ENCODE data around the gene BIK. TPM values are rescaled to one million over a fixed set of nuclear protein-coding genes. Genes with fewer than 3 reads are reported as not detected.
"Not testable (repeated sequence)": the region's sequence is repeated elsewhere in the genome, so short reads cannot be mapped to it uniquely, and the experiment has no call there.

The BIK gene
- total RNA-seq, 1 donor from 2014 or later = 1.6 TPM

DNA sequence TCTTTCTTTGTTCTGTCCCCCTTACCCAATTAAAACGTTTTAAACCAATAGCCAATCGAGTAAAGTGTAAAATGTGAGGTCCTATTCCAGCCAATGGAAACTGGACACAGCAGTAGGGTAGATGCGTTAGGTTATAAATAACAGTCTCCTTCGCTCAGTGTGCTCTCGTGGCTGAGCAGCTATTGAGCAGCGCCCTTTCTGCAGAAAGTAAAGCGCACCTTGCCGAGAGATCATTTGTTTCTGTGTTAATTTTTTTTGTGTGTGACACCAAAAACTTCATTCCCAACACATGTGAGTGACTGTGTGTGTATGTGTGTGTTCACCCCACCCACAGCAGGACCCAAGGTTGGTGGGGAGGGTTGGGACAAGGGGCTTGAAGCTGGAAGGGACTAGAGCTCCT, 14.1 kb upstream of the BIK start:
- intact Hi-C loops (cut with DNase I) = no loop called here
- no peak for ATAC-seq

DNA sequence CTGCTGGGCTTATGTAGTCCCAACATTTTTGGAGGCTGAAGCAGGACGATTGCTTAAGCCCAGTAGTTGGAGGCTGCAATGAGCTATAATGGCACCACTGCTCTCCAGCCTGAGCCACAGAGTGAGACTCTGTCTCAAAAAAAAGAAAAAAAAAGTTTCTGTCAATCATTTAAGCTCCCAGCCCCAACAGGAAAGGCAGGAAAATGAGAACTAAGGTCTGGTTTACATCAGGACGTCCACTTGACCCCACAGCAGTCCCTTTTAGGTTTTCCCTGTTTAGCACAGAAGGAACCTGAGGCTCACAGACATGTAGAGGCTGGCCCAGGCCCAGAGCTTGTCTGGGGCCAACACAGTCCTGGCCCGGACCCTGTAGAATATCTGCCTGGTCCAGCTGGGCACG, 12.2 kb upstream of the BIK start:
- intact Hi-C loops (cut with DNase I) = no loop called here
- H3K27me3 ChIP-seq (ENCODE audit: low read depth) = no peaks in the 10 kb centered on the region
- H3K36me3 ChIP-seq = no peaks in the 10 kb centered on the region
- H3K4me1 ChIP-seq = peaks cover 5% of the 10 kb centered on the region
- DNase-seq (no peak), ATAC-seq (no peak)
- H3K4me3 ChIP-seq = no peak overlapping the region
- peaks cover 5% of the 10 kb centered on the region for H3K9me3 ChIP-seq
- TF ChIP-seq, protein P1, sequence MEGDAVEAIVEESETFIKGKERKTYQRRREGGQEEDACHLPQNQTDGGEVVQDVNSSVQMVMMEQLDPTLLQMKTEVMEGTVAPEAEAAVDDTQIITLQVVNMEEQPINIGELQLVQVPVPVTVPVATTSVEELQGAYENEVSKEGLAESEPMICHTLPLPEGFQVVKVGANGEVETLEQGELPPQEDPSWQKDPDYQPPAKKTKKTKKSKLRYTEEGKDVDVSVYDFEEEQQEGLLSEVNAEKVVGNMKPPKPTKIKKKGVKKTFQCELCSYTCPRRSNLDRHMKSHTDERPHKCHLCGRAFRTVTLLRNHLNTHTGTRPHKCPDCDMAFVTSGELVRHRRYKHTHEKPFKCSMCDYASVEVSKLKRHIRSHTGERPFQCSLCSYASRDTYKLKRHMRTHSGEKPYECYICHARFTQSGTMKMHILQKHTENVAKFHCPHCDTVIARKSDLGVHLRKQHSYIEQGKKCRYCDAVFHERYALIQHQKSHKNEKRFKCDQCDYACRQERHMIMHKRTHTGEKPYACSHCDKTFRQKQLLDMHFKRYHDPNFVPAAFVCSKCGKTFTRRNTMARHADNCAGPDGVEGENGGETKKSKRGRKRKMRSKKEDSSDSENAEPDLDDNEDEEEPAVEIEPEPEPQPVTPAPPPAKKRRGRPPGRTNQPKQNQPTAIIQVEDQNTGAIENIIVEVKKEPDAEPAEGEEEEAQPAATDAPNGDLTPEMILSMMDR (IDR thresholded peaks at IDR 0.05) = no peak
- H3K27ac ChIP-seq = no peak overlapping the region

More for the DNA sequence above, 14.1 kb upstream of the BIK start:
- no peaks in the 10 kb centered on the region for H3K27me3 ChIP-seq (ENCODE audit: low read depth)
- no peak overlapping the region for H3K27ac ChIP-seq
- H3K4me3 ChIP-seq = no peak overlapping the region
- peaks cover 5% of the 10 kb centered on the region for H3K9me3 ChIP-seq
- TF ChIP-seq, protein P1 (IDR thresholded peaks at IDR 0.05) = no peak
- H3K4me1 ChIP-seq = peaks cover 5% of the 10 kb centered on the region
- DNase-seq = no peak
- H3K36me3 ChIP-seq = no peaks in the 10 kb centered on the region

DNA sequence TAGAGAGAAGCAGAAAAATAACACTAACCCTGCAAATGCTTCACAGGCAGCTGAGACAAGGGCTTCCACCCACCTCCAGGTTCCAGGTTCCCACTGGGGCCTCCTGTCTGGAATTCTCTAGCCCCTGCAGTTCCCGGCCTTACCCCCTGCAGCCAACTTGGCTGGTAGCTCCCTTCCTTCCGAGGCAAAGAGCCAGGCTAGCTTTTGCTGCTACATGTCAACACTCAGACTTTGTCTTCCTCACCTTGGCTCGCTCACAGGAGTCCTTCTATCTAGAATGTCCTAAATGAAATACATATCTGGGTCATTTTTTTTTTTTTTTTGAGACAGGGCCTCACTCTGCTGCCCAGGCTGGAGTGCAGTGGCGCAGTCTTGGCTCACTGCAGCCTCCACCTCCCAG, 11.5 kb upstream of the BIK start:
- Histone ChIP-seq H3K36me3 (no peaks in the 10 kb centered on the region), H3K27ac (no peak overlapping the region), H3K27me3 (ENCODE audit: low read depth) (no peaks in the 10 kb centered on the region), H3K9me3 (peaks cover 5% of the 10 kb centered on the region), H3K4me1 (peaks cover 10% of the 10 kb centered on the region), H3K4me3 (no peak overlapping the region)
- TF ChIP-seq, protein P1 (IDR thresholded peaks at IDR 0.05) = no peak
- no peak for DNase-seq
- ATAC-seq = no peak
- intact Hi-C loops (cut with DNase I) = no loop called here

DNA sequence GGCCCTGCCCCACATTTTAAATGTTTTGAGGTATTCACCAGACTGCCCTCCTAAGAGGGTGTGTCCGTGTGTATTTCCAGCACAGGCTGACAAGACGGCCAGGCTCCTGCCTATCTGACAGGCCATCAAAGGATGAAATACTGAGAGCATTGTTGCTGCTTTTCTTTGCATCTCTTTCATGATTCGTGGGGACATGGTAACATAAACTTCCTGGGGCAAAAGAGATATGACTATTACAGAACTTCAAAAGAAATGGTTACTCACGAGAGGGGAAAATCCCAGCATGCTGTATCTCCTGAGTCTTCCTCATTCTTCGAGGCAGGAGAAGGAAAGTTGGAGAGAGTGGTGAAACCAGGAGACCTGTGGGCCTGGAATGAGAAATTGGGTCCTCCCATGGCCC, 10.3 kb upstream of the BIK start:
- H3K9me3 ChIP-seq = peaks cover 5% of the 10 kb centered on the region
- ATAC-seq (no peak), DNase-seq (no peak)
- peaks cover 14% of the 10 kb centered on the region for H3K4me1 ChIP-seq
- TF ChIP-seq, protein P1 (IDR thresholded peaks at IDR 0.05) = no peak
- intact Hi-C loops (cut with DNase I) = no loop called here
- H3K36me3 ChIP-seq = no peaks in the 10 kb centered on the region
- no peak overlapping the region for H3K27ac ChIP-seq
- no peaks in the 10 kb centered on the region for H3K27me3 ChIP-seq (ENCODE audit: low read depth)
- no peak overlapping the region for H3K4me3 ChIP-seq

DNA sequence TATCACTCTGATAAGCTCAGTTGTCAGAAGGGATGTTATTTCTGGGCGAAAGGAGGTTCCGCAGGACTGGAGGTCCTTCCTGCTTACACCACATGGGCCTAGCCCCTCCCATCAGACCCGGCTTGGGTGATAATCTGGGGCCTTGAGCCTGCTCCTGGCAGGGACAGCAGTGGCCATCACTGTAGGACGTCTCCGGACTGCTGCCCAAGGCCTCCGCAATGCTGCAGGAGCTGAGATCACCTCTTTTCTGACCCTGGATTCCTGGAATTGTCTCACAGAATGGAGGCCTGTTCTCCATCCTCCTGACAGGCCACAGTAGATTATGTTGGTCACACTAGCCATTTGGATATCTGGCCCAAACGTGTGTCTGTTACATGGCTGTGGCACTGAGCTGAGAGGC, 9.2 kb upstream of the BIK start:
- no peak overlapping the region for H3K4me3 ChIP-seq
- ATAC-seq = no peak
- intact Hi-C loops (cut with DNase I) = no loop called here
- H3K4me1 ChIP-seq = peaks cover 14% of the 10 kb centered on the region
- TF ChIP-seq, protein P1 (IDR thresholded peaks at IDR 0.05) = no peak
- H3K36me3 ChIP-seq = no peaks in the 10 kb centered on the region
- H3K27ac ChIP-seq = no peak overlapping the region
- DNase-seq = no peak
- H3K9me3 ChIP-seq = peaks cover 5% of the 10 kb centered on the region
- H3K27me3 ChIP-seq (ENCODE audit: low read depth) = no peaks in the 10 kb centered on the region

DNA sequence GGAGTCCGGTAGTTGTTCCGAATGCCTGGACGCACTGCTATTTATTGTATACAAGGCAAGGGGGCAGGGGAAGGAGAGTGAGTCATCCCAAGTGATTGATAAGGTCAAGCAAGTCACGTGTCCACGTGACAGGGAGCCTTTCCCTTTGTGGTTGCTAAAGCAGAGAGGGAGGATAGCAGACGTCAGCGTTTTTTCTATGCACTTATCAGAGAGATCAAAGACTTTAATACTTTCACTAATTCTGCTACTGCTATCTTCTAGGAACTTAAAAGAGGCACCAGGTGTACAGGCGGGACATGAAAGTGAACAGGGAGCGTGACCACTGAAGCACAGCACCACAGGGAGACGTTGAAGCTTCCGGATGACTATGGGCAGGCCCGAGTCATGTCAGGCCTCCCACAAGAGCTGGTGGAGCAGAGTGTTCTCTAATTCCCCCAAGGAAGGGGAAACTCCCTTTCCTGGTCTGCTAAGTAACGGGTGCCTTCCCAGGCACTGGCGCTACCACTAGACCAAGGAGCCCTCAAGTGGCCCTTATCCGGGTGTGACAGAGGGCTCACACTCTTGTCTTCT, 6.4 kb upstream of the BIK start:
- H3K9me3 ChIP-seq; intact Hi-C loops (cut with DNase I); H3K36me3 ChIP-seq; H3K4me3 ChIP-seq; H3K27me3 ChIP-seq (ENCODE audit: low read depth); DNase-seq: not testable (repeated sequence)
- peak; percentile 37 to 41 for ATAC-seq
- Histone ChIP-seq H3K4me1 (peaks cover 14% of the 10 kb centered on the region), H3K27ac (peak overlapping the region; percentile 46)

DNA sequence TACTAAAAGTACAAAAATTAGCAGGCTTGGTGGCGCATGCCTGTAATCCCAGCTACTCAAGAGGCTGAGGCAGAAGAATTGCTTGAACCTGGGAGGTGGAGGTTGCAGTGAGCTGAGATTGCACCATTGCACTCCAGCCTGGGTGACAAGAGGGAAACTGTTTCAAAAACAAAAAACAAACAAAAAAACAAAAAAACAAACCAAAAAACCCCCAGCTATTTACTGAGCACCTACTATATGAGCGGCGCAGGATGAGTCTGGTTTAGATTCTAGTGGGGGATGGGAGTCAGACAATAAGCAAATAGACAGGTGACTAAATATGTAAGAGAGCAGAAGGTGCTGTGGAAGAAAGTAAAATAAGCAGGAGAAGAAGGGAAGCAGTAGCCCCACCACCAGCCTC, 5.6 kb upstream of the BIK start:
- H3K4me3 ChIP-seq; intact Hi-C loops (cut with DNase I); DNase-seq; ATAC-seq; H3K9me3 ChIP-seq; H3K27me3 ChIP-seq (ENCODE audit: low read depth); H3K36me3 ChIP-seq: not testable (repeated sequence)
- Histone ChIP-seq H3K27ac (peak overlapping the region; percentile 46), H3K4me1 (peaks cover 13% of the 10 kb centered on the region)
